TTC549 (cell line): ENCODE measurements around the gene KLK8.
"Not testable (repeated sequence)": the region's sequence is repeated elsewhere in the genome, so short reads cannot be mapped to it uniquely, and the experiment has no call there.

Source experiments
- FAIRE-seq: peaks from 2 replicates; lab custom pipeline; 2012; peaks lifted over from hg19 to GRCh38; lab: Jason Lieb, UNC

The KLK8 gene

GRCh38 chr19:50981587-50982146 is 19.7 kb downstream of the KLK8 start:
- no peak for FAIRE-seq

GRCh38 chr19:50980208-50980607 is 21.2 kb downstream of the KLK8 start:
- no peak for FAIRE-seq

DNA sequence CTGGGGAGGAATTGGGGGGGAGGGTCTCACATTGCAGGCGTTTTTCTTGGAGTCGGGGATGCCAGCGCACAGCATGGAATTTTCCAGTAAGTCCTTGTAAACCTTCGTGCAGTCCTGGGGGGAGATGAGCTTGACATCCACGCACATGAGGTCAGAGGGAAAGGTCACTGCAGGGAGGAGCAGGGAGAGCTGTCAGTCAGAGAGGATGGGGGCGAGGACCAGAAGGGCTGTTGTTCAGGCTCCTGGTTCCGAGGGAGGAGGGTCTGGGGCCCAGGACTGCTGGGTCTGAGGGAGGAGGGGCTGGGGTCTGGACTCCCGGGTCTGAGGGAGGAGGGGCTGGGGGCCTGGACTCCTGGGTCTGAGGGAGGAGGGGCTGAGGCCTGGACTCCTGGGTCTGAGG is 21.6 kb downstream of the KLK8 start:
- no peak for FAIRE-seq

DNA sequence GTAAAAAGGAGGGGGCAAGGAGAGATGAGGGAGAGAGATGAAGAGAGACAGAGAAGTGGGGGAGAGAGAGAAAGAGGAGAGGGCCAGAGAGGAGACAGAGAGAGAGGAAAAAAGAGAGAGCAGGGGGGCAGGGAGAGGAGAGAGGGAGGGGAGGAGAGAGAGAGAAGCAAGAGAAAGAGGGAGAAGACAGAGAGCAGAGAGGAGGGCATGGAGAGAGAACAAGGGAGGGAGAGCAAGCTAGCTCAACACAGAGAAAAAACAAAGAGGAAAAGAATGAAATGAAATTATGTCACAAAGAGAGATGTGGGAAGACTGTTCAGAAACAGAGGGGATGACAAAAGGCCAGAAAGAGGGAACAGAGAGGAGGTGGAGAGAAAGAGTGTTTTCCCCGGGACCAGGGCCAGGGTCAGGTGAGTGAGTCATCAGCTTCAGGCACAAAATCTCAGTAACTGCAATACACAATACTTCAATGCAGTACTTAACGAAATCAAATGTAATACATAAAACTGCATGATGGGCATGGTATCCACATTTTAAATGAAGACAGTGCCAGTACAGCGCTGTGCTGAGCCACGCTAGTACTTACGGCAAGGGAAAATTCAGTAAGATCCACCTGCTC is 22.5 kb downstream of the KLK8 start:
- FAIRE-seq, result no peak

GRCh38 chr19:50977626-50978025 is 23.8 kb downstream of the KLK8 start:
- FAIRE-seq, result no peak

GRCh38 chr19:50975766-50976165 is 25.6 kb downstream of the KLK8 start:
- no peak for FAIRE-seq

- FAIRE-seq, result no peak
Observed at GRCh38 chr19:50974702-50975556, 26.5 kb downstream of the KLK8 start.

GRCh38 chr19:50972795-50973376 is 28.5 kb downstream of the KLK8 start:
- no peak for FAIRE-seq

DNA sequence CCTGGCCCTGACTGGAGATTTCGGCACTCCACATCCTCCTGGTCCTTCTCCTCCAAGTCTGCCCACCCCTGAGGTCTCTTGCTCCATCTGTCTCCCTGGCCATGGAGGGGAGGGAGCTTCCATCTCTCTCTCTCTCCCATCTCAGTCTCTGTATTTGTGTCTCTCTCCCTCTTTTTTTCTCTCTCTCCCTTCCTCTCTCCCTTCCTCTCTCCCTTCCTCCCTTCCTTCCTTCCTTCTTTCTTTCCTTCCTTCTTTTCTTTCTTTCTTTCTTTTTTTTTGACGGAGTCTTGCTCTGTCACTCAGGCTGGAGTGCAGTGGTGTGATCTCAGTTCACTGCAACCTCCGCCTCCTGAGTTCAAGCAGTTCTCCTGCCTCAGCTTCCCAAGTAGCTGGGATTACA is 31.6 kb downstream of the KLK8 start:
- not testable (repeated sequence) for FAIRE-seq

DNA sequence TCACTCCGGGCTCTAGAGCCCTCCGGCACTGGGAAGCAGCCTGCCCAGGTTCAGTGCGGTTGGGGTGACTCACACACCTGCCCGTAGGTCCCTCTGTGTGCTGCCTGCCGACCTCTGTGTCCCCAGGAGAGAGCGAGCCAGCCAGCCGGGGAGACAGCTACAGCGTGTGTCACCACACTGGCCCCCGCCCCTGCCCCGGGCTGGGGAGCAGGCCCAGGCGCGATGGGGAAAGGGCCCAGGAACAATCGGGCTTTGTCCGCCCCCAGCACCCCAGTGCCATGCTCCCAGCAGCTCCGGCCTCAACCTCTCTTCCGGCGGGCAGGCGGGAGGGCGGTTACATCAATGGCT is 32.0 kb downstream of the KLK8 start, which contains the start of gene KLK6:
KLK6 (minus strand) TSS at position 179 of the 348 bp plus-strand sequence. CDS start 1,487 bp downstream, outside the sequence.
- FAIRE-seq, result no peak

GRCh38 chr19:50968716-50969412 is 32.5 kb downstream of the KLK8 start:
- no peak for FAIRE-seq

DNA sequence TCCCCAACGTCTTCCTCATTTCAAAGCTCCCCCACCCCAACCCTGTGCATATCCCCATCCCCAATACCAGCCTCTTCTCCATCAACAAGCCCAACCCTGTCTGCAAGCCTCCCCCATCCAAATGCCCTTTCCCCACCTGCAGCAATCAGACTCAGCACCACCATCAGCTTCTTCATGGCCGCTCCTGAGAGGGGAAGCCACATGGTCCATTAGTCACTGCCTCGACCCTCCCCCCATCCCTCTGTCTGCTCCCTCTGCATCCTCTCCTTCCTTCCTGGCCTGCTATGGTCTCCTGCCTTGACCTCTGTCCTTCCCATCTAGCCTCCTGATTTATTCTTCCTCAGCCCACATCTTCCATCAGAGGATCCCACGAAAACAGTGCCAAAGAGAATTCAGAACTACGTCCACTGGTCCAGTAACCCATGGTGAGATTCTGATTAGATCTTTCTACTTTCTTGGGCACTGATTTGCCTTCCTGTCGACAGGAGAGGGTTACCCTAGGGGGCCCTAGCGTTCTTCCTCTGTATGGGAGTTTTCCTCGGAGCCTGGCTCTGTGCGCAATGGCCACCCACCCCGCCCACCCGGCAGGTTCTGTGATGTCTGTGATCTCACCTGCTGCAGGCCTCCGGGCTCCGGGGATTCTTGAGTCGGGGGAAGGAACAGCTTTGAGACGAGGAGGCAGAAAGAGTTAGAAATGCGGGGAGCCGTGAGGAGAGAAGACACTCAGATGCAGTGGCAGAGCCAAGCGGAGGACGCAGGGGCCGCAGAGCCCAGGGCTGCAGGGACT is 33.3 kb downstream of the KLK8 start:
- no peak for FAIRE-seq

- no peak for FAIRE-seq
Observed at GRCh38 chr19:50964266-50964665, 37.1 kb downstream of the KLK8 start.

- FAIRE-seq, result no peak
Observed at GRCh38 chr19:50963381-50963780, 38.0 kb downstream of the KLK8 start.

- FAIRE-seq, result no peak
Observed at GRCh38 chr19:50962245-50962644, 39.2 kb downstream of the KLK8 start.

GRCh38 chr19:50959731-50960500 is 41.5 kb downstream of the KLK8 start:
- FAIRE-seq, result no peak

- FAIRE-seq, result no peak
Observed at GRCh38 chr19:50957587-50957986, 43.8 kb downstream of the KLK8 start.

- no peak for FAIRE-seq
Observed at GRCh38 chr19:50952910-50953309, 48.5 kb downstream of the KLK8 start, which contains the start of gene KLK5. Gene KLK5 (minus strand): TSS chr19:50953038. CDS start chr19:50952657, 381 bp downstream.

DNA sequence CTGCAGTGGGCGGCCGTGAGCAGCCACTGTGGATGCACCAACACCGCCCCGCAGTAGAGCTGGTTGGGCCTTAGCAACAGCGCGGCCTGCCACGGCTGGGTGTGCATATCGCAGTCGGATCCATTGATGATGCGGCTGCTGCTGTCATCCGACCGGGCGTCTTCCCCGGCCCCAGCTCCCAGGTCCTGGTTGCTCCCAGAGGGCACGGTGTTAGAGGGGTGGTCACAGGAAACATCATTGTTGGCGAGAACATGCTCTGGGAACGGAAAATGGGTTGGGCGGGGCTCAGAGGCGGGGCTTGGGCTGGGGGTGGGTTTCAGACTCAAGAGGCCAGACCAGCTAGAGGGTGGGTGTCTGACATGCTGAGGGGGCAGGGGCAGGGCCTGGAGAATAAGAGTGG is 51.5 kb downstream of the KLK8 start:
- FAIRE-seq, result no peak

DNA sequence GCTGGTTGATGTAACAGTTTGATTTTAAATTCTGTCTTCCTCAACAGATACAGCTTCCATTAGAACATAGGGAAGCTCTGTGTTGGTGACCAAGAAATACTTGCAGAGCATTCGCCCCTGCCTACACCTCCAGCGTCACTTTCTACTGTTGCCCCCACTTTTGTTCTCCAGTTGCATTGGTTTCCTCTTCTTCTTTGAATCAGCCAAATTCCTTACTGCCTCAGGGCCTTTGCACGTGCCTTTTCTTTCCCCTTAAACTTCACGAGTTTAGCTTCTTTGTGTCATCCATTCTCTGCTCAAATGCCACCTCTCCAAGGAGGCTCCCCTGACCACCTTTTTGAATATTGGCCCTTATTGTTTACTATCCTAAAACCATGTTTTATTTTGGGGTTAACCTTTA is 54.3 kb downstream of the KLK8 start:
- FAIRE-seq, result no peak
